Upper lobe of right lung (tissue), 1 donor: ENCODE data around the gene XYLT1. TPM values are rescaled to one million over a fixed set of nuclear protein-coding genes. Genes with fewer than 3 reads are reported as not detected.
A peak's percentile ranks its signal among the peaks of the same experiment; 100 is the strongest.
"Not testable (repeated sequence)": the region's sequence is repeated elsewhere in the genome, so short reads cannot be mapped to it uniquely, and the experiment has no call there.

Source experiments
- ATAC-seq: fragments of 200-7000 bp; cut with Tn5 transposase; one replicate; pipeline ENCODE4 v1.9.1; 2020; ENCODE audit warnings: mild to moderate bottlenecking, moderate library complexity
- DNase-seq: peaks from one replicate; pipeline ENCODE4 v3.0.0-alpha.2; 2020
- H3K27ac ChIP-seq: fragments of 200-600 bp; one replicate; pipeline ENCODE4 v1.8.0; 2022
- H3K27me3 ChIP-seq: fragments of 200-600 bp; one replicate; pipeline ENCODE4 v1.8.0; 2022; ENCODE audit warnings: mild to moderate bottlenecking
- H3K36me3 ChIP-seq: fragments of 200-600 bp; one replicate; pipeline ENCODE4 v1.8.0; 2022
- H3K4me1 ChIP-seq: fragments of 200-600 bp; one replicate; pipeline ENCODE4 v1.8.0; 2022
- H3K4me3 ChIP-seq: fragments of 200-600 bp; one replicate; pipeline ENCODE4 v1.8.0; 2022; ENCODE audit warnings: mild to moderate bottlenecking
- H3K9me3 ChIP-seq: fragments of 200-600 bp; one replicate; pipeline ENCODE4 v1.8.0; 2022
- intact Hi-C: fragments of 100-400 bp; cut with DNase I; formaldehyde crosslinking; loops from one replicate; pipeline ENCODE4 v1.11.0; 2022
- total RNA-seq: library from RNA; stranded (reverse); fragmentation: NEBNext Ultra II Directional; extraction: Animal tissue kit (Norgen Biotek cat#: 25700); gene quantifications from one replicate; pipeline ENCODE4 v1.2.1, GENCODE V29; 2021
- TF ChIP-seq, protein P1 (sequence below): fragments of 200-600 bp; IDR thresholded peaks from one replicate; pipeline ENCODE4 v1.8.0; 2022; ENCODE audit warnings: antibody characterized with exemption
- donor health status: DM: no; HTN: yes; CAD: no; lungs with severe emphysema.

XYLT1 gene
- total RNA-seq, 1 donor from 2014 or later = 12.1 TPM

DNA sequence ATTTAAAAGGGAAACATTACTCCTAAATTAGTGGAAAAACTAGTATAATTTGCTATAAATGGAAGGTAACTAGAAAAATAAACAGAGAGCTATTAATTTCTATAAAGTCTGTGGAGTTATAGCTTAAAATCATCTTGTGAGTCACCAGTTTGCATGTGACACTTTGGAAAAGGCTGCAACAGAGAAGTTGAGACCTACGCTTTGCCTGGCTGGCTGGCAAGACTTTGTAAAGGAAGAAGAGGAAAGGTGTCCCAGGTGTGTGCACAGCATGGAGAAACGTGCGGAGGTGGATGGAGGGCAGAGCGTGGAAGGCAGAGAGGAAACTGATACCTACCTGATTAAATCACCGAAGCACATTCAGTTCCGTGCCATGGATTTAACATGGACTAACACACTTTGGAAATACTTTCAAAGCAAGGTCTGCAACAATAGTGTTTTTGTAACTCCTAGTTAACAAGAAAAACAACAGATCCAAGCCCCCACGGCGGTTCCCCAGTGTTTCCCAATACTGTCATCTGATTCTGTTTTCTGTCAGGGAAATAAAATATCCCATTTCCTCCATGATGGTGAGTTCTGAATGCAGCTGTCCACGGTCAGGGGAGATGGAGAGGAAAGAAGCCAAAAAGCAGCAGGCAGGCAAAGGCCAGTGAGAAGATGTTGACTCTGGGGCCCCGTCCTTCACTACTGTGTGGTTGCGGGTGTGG is 134.8 kb downstream of the XYLT1 start:
- H3K27ac ChIP-seq = no peak overlapping the region
- H3K36me3 ChIP-seq = no peaks in the 10 kb centered on the region
- intact Hi-C loops = no loop called here
- H3K9me3 ChIP-seq = no peaks in the 10 kb centered on the region
- no peaks in the 10 kb centered on the region for H3K27me3 ChIP-seq
- no peak overlapping the region for H3K4me3 ChIP-seq
- peaks cover 3% of the 10 kb centered on the region for H3K4me1 ChIP-seq
- TF ChIP-seq, protein P1, sequence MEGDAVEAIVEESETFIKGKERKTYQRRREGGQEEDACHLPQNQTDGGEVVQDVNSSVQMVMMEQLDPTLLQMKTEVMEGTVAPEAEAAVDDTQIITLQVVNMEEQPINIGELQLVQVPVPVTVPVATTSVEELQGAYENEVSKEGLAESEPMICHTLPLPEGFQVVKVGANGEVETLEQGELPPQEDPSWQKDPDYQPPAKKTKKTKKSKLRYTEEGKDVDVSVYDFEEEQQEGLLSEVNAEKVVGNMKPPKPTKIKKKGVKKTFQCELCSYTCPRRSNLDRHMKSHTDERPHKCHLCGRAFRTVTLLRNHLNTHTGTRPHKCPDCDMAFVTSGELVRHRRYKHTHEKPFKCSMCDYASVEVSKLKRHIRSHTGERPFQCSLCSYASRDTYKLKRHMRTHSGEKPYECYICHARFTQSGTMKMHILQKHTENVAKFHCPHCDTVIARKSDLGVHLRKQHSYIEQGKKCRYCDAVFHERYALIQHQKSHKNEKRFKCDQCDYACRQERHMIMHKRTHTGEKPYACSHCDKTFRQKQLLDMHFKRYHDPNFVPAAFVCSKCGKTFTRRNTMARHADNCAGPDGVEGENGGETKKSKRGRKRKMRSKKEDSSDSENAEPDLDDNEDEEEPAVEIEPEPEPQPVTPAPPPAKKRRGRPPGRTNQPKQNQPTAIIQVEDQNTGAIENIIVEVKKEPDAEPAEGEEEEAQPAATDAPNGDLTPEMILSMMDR = no peak
- DNase-seq (no peak), ATAC-seq (no peak)

DNA sequence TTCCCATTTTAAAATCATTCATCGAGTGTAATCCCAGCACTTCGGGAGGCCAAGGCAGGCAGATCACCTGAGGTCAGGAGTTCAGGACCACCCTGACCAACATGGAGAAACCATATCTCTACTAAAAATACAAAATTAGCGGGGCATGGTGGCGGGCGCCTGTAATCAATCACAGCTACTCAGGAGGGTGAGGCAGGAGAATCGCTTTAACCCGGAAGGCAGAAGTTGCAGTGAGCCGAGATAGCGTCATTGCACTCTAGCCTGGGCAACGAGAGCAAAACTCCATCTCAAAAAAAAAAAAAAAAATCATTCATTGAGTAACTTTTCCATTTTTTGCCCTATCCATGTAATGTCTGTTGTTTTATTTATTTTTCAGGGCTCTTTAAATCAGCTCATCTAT is 135.4 kb downstream of the XYLT1 start:
- H3K27ac ChIP-seq, H3K36me3 ChIP-seq, ATAC-seq, DNase-seq, H3K4me1 ChIP-seq, intact Hi-C loops, H3K9me3 ChIP-seq, H3K27me3 ChIP-seq, H3K4me3 ChIP-seq: not testable (repeated sequence)

DNA sequence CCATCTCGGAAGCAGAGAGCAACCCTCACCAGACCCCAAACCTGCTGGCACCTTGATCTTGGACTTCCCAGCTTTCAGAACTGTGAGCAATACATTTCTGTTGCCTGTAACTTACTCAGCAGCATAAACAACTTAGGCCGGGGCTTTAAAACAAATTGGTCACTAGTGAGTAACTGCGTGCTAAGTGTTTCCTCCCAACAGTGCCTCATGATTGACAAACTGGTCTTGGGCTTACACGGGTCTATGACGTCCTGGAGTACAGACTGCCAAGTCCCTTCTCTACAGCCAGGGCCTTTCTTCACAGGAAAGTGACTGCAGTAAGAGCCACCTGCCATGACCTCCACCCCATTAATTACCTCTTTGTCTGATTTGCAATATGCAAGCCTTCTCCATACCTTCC is 136.7 kb downstream of the XYLT1 start:
- no peak overlapping the region for H3K4me3 ChIP-seq
- no peaks in the 10 kb centered on the region for H3K27me3 ChIP-seq

DNA sequence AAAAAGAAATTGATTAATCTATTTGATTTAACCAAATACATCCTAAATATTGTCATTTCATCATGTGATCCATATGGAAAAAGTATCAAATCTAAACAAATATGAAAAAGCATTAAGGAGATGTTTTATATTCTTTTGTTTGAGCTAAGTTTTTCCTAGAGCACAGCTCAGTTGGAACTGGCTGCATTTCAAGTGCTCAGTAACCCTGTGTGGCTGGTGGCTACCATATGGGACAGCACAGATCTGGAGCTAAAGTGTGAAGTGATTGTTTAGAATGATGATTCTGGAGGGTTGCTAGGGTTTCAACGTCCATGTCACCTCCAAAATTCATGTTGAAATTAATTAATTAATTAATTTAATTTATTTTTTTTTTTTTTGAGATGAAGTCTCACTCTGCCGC is 137.5 kb downstream of the XYLT1 start:
- H3K4me1 ChIP-seq = peaks cover 4% of the 10 kb centered on the region

More for the DNA sequence above, 136.7 kb downstream of the XYLT1 start:
- Histone ChIP-seq H3K27ac (no peak overlapping the region), H3K36me3 (no peaks in the 10 kb centered on the region), H3K9me3 (no peaks in the 10 kb centered on the region), H3K4me1 (peaks cover 2% of the 10 kb centered on the region)
- TF ChIP-seq, protein P1 = no peak
- intact Hi-C loops = no loop called here
- DNase-seq (no peak), ATAC-seq (peak; percentile 19)

DNA sequence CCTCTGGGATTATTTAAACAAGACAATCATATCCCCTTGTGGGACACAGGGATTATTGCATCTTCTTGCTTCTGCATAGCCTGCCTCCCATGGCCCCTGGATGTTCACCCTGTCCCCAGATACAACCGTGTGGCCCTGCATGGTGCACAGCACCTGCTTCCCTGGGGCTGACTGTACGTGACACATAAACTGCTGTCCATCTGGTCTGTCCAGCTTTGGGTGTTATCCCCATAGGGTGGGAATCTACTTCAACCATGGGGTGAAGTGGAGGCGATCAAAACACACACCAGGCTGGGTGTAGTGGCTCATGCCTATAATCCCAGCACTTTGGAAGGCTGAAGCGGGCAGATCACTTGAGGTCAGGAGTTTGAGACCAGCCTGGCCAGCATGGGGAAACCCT is 138.8 kb downstream of the XYLT1 start:
- intact Hi-C loops = no loop called here
- no peak overlapping the region for H3K4me3 ChIP-seq
- H3K36me3 ChIP-seq = no peaks in the 10 kb centered on the region
- TF ChIP-seq, protein P1 = no peak
- H3K27ac ChIP-seq = no peak overlapping the region
- peaks cover 4% of the 10 kb centered on the region for H3K4me1 ChIP-seq
- H3K27me3 ChIP-seq = no peaks in the 10 kb centered on the region
- ATAC-seq = no peak
- DNase-seq = no peak
- no peaks in the 10 kb centered on the region for H3K9me3 ChIP-seq

More for the DNA sequence above, 137.5 kb downstream of the XYLT1 start:
- H3K4me3 ChIP-seq = no peak overlapping the region
- TF ChIP-seq, protein P1 = no peak
- intact Hi-C loops = no loop called here
- no peaks in the 10 kb centered on the region for H3K27me3 ChIP-seq
- no peaks in the 10 kb centered on the region for H3K36me3 ChIP-seq
- H3K27ac ChIP-seq = no peak overlapping the region
- DNase-seq (no peak), ATAC-seq (no peak)
- no peaks in the 10 kb centered on the region for H3K9me3 ChIP-seq

DNA sequence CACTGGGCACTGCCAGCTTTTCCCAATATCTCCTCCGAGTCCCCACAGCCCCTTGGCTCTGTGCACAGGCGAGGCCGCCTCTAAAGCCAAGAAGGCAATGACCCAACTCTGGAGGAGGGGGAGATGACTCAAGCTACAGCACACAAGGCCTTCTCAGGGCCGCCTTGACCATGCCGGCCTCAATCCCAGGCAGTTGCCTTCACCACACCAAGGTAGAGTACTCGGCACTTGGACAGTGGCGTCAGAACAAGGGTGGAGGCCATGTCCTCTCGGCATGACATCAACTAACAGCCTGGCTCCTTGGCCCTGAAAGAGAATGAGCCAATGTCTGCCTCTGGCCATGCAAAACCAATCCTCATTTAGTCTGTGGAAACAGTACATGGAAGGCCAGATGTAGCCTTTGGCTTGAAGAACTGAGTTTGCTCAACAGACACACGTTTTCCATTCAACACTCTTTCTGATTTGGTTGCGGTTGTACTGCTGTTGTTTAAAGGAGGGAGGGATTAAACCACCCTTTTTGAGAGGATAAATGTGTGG is 139.6 kb downstream of the XYLT1 start:
- no peak overlapping the region for H3K4me3 ChIP-seq
- ATAC-seq (peak; percentile 12), DNase-seq (no peak)
- intact Hi-C loops = no loop called here
- no peaks in the 10 kb centered on the region for H3K9me3 ChIP-seq
- H3K27me3 ChIP-seq = no peaks in the 10 kb centered on the region
- peaks cover 4% of the 10 kb centered on the region for H3K4me1 ChIP-seq
- TF ChIP-seq, protein P1 = no peak
- H3K27ac ChIP-seq = no peak overlapping the region
- H3K36me3 ChIP-seq = no peaks in the 10 kb centered on the region
